Astrocyte (in vitro differentiated cells and primary cell): Measurements from ENCODE around the gene CDH13. TPM values are rescaled to one million over a fixed set of nuclear protein-coding genes. Genes with fewer than 3 reads are reported as not detected.

Source experiments
- DNase-seq: peaks from one replicate; pipeline ENCODE4 v3.0.0-alpha.2; 2010; ENCODE audit warnings: low read depth
- FAIRE-seq: peaks from 2 replicates; lab custom pipeline; 2011; peaks lifted over from hg19 to GRCh38; lab: Jason Lieb, UNC
- H2AFZ ChIP-seq: 2 replicates; pipeline ENCODE4 v1.6.0; 2012; ENCODE audit warnings: low read depth, low read length, inconsistent platforms
- H3K27ac ChIP-seq: 2 replicates; pipeline ENCODE4 v1.5.1; 2011; ENCODE audit warnings: low read depth, low read length, inconsistent platforms
- H3K27me3 ChIP-seq: 2 replicates; pipeline ENCODE4 v1.6.0; 2011; ENCODE audit warnings: low read length, inconsistent platforms; ENCODE audit not compliant: insufficient read depth
- H3K36me3 ChIP-seq: 2 replicates; pipeline ENCODE4 v1.5.1; 2011; ENCODE audit warnings: low read length, inconsistent platforms; ENCODE audit not compliant: insufficient read depth
- H3K4me1 ChIP-seq: 2 replicates; pipeline ENCODE4 v1.5.1; 2011; ENCODE audit warnings: low read length, inconsistent platforms; ENCODE audit not compliant: insufficient read depth
- H3K4me2 ChIP-seq: 2 replicates; pipeline ENCODE4 v1.6.0; 2012; ENCODE audit warnings: low read length, inconsistent platforms
- H3K4me3 ChIP-seq: 2 replicates; pipeline ENCODE4 v1.5.1; 2011; ENCODE audit warnings: low read depth, mild to moderate bottlenecking, low read length, inconsistent platforms; ENCODE audit not compliant: insufficient read depth
- H3K79me2 ChIP-seq: 2 replicates; pipeline ENCODE4 v1.6.0; 2012; ENCODE audit warnings: mild to moderate bottlenecking, low read length, inconsistent platforms; ENCODE audit not compliant: insufficient read depth
- H3K9ac ChIP-seq: 2 replicates; pipeline ENCODE4 v1.6.0; 2012; ENCODE audit warnings: mild to moderate bottlenecking, low read length, inconsistent platforms
- H3K9me3 ChIP-seq: 2 replicates; pipeline ENCODE4 v1.5.1; 2012; ENCODE audit warnings: low read depth, mild to moderate bottlenecking, low read length, inconsistent platforms; ENCODE audit not compliant: insufficient read depth
- H4K20me1 ChIP-seq: 2 replicates; pipeline ENCODE4 v1.6.0; 2012; ENCODE audit warnings: low read length, inconsistent platforms; ENCODE audit not compliant: insufficient read depth
- H3K27ac Mint-ChIP-seq: one replicate; pipeline ENCODE4 v1.8.0; 2021; ENCODE audit warnings: mild to moderate bottlenecking, mixed read lengths; ENCODE audit not compliant: unreplicated experiment
- H3K27me3 Mint-ChIP-seq: one replicate; pipeline ENCODE4 v1.8.0; 2021; ENCODE audit warnings: low read depth, mixed read lengths; ENCODE audit not compliant: unreplicated experiment
- H3K36me3 Mint-ChIP-seq: one replicate; pipeline ENCODE4 v1.8.0; 2021; ENCODE audit warnings: low read depth, mixed read lengths; ENCODE audit not compliant: unreplicated experiment
- H3K4me1 Mint-ChIP-seq: one replicate; pipeline ENCODE4 v1.8.0; 2021; ENCODE audit warnings: low read depth, mixed read lengths; ENCODE audit not compliant: unreplicated experiment
- H3K4me3 Mint-ChIP-seq: one replicate; pipeline ENCODE4 v1.8.0; 2021; ENCODE audit warnings: mild to moderate bottlenecking, moderate library complexity, mixed read lengths; ENCODE audit not compliant: unreplicated experiment
- H3K9me3 Mint-ChIP-seq: one replicate; pipeline ENCODE4 v1.8.0; 2021; ENCODE audit warnings: mild to moderate bottlenecking, mixed read lengths; ENCODE audit not compliant: unreplicated experiment
- CTCF ChIP-seq: IDR thresholded peaks from 2 replicates; pipeline ENCODE4 v1.5.1; 2011; ENCODE audit warnings: low read depth, mild to moderate bottlenecking, inconsistent platforms, low read length, moderate library complexity; ENCODE audit not compliant: insufficient read depth
- EZH2 ChIP-seq: IDR thresholded peaks from 2 replicates; pipeline ENCODE4 v1.6.1; 2012; ENCODE audit warnings: mild to moderate bottlenecking, low read length, inconsistent platforms; ENCODE audit not compliant: insufficient read depth
- total RNA-seq: library from RNA; stranded (reverse); gene quantifications from 2 replicates; pipeline ENCODE4 v1.2.1, GENCODE V29; 2021

The CDH13 gene
- total RNA-seq, 1 donor from 2014 or later, result 41.7 TPM

DNA sequence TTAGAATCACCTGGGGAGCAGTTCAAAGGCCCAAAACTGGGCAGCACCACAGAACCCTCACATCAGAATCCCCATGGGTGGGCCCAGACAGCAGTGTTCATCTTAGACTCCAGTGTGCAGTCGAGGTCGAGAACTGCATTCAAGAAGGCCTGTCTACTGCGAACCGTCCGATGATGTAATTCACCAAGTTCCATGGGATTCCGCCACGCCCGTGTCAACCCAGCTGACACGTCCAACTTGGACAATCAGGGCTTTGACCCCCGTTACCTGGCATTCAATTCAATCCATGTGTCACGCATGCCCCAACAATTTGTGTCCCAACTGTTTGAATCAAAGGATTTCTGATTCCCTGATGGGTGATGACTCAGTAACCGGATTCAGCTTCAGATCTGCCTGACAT, 1190.3 kb downstream of the CDH13 start:
- no peak overlapping the region for H3K4me3 ChIP-seq
- no peak overlapping the region for H3K27ac Mint-ChIP-seq
- FAIRE-seq, result no peak

DNA sequence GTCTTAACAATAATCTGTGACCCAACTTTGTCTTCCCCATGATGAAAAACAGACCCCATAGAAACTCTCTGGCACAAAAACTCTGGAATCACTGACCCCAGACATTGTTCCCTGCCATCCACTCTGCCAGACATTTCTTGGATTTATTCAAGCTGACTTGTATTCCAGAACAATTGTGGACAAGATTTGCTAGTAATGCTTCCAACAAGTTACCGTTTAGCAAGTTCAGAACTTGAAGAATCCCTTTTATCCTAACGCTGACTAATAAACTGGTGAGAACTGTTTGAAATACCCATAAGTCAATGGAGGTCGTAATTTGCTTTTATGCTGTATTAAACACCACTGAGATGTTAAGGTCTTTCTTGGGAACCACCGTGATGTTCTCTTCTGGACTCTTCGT, 1191.5 kb downstream of the CDH13 start:
- Histone ChIP-seq H2AFZ (no peak overlapping the region), H3K27me3 (no peaks in the 10 kb centered on the region), H3K9me3 (no peaks in the 10 kb centered on the region), H3K79me2 (no peaks in the 10 kb centered on the region), H3K4me3 (no peak overlapping the region), H3K9ac (no peak overlapping the region), H4K20me1 (no peaks in the 10 kb centered on the region), H3K36me3 (no peaks in the 10 kb centered on the region), H3K4me1 (peaks cover 16% of the 10 kb centered on the region), H3K4me2 (no peak overlapping the region), H3K27ac (no peak overlapping the region)
- Mint-ChIP-seq H3K4me3 (no peak overlapping the region), H3K27ac (no peak overlapping the region), H3K36me3 (no peaks in the 10 kb centered on the region), H3K4me1 (peaks cover 14% of the 10 kb centered on the region), H3K9me3 (peaks cover 3% of the 10 kb centered on the region), H3K27me3 (peaks cover 43% of the 10 kb centered on the region)
- TF ChIP-seq CTCF (no peak), EZH2 (no peak)
- DNase-seq (no peak), FAIRE-seq (no peak)

More for the DNA sequence above, 1190.3 kb downstream of the CDH13 start:
- H3K4me2 ChIP-seq, result no peak overlapping the region
- Mint-ChIP-seq H3K9me3 (peaks cover 3% of the 10 kb centered on the region), H3K36me3 (peaks cover 9% of the 10 kb centered on the region), H3K4me1 (peaks cover 14% of the 10 kb centered on the region), H3K4me3 (no peak overlapping the region), H3K27me3 (peaks cover 31% of the 10 kb centered on the region)
- no peaks in the 10 kb centered on the region for H3K9me3 ChIP-seq
- DNase-seq, result no peak
- H3K27ac ChIP-seq, result no peak overlapping the region
- no peak for TF ChIP-seq EZH2
- no peak for TF ChIP-seq CTCF
- no peaks in the 10 kb centered on the region for H3K27me3 ChIP-seq
- no peak overlapping the region for H3K9ac ChIP-seq
- H2AFZ ChIP-seq, result no peak overlapping the region
- peaks cover 9% of the 10 kb centered on the region for H4K20me1 ChIP-seq
- H3K36me3 ChIP-seq, result peaks cover 10% of the 10 kb centered on the region
- peaks cover 16% of the 10 kb centered on the region for H3K4me1 ChIP-seq
- no peaks in the 10 kb centered on the region for H3K79me2 ChIP-seq

- no peak overlapping the region for H3K4me3 ChIP-seq
- no peaks in the 10 kb centered on the region for H3K36me3 Mint-ChIP-seq
- H4K20me1 ChIP-seq, result no peaks in the 10 kb centered on the region
- no peak for FAIRE-seq
- H2AFZ ChIP-seq, result no peak overlapping the region
- H3K9me3 ChIP-seq, result no peaks in the 10 kb centered on the region
- H3K4me2 ChIP-seq, result no peak overlapping the region
- peaks cover 6% of the 10 kb centered on the region for H3K4me1 ChIP-seq
- DNase-seq, result no peak
- H3K27me3 ChIP-seq, result no peaks in the 10 kb centered on the region
- TF ChIP-seq CTCF (no peak), EZH2 (no peak)
- H3K36me3 ChIP-seq, result no peaks in the 10 kb centered on the region
- H3K9me3 Mint-ChIP-seq, result peaks cover 3% of the 10 kb centered on the region
- no peak overlapping the region for H3K27ac ChIP-seq
- no peak overlapping the region for H3K4me3 Mint-ChIP-seq
- no peaks in the 10 kb centered on the region for H3K79me2 ChIP-seq
- peaks cover 43% of the 10 kb centered on the region for H3K27me3 Mint-ChIP-seq
- H3K9ac ChIP-seq, result no peak overlapping the region
- no peak overlapping the region for H3K27ac Mint-ChIP-seq
- H3K4me1 Mint-ChIP-seq, result peaks cover 6% of the 10 kb centered on the region
These were observed 1192.6 kb downstream of the CDH13 start for GRCh38 chr16:83819361-83819760.
